Pericardium fibroblast (primary cell): Measurements from ENCODE around the gene CIP2A. TPM values are rescaled to one million over a fixed set of nuclear protein-coding genes. Genes with fewer than 3 reads are reported as not detected.

ENCODE experiments used
- total RNA-seq: library from RNA; depleted of rRNA; stranded (reverse); fragments of >200 nt; gene quantifications from 2 replicates; pipeline ENCODE4 v1.2.3, GENCODE V29; 2015

The CIP2A gene
- total RNA-seq = 2.6 and 3.8 TPM in 2 replicates

DNA sequence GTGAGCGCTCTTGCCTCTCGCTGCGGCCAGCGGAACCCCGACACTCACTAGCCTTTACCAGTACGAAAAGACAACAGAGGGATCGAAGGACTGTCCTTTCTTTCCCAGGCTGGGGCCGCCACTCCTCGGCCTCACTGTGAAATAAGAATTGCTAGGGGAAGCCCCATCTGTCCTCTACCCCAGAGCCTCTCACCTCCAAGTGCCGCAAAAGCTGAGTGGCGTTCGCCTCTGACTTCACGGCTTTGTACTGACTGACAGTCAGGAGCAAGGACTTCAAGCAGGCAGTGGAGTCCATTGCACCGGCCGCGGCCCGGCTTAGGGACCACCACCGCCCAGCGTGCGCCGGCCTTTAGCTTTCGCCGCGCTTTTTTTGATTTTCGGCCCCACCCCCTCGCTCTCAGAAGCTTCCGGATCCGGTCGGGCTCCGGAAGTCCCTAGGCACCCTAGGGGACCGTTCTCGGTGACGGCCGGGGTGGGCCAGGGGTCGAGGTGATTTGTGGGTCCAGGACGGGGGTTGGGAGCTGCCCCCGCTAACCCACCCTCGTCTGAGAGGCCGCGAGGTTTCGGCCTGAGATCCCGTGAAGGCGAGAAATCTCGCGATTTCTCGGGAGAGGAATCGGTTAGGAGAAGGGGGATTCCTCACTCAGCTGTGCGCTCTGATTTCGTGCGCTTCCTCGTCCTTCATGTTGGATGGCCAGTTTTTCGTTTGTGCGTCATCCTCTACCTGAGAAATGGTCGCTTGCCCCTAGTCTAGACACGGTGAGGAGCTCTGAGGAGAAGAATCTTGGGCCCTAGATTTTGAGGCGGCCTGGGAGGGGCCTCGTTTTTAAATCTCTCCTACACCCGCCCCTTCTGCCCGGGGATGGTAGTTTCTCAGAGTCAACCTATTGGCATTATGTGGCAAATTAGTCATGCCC lies at the start of gene CIP2A, which contains the start of gene DZIP3:
Gene CIP2A (minus strand): TSS at position 358 of the 917 bp plus-strand sequence. CDS start 63 bp downstream, at position 295.
Gene DZIP3 (plus strand): TSS at position 642 of the 917 bp plus-strand sequence. CDS start 15,685 bp downstream, outside the sequence.

GRCh38 chr3:108510496-108510895 lies 78.7 kb downstream of the CIP2A start, which contains the start of gene MYH15:
TSS of gene MYH15 (minus strand) at chr3:108510596. CDS start at chr3:108510530, 66 bp downstream.

Other genes with a start within 250 kb of the CIP2A start
- 2.0 TPM in 2 replicates for gene MYH15, start 78.8 kb downstream of the CIP2A start, total RNA-seq
- gene DZIP3, start 284 bp upstream of the CIP2A start, total RNA-seq = 5.8 and 6.4 TPM in 2 replicates
- gene RETNLB, start 168.0 kb upstream of the CIP2A start, total RNA-seq = not detected in 2 replicates
- gene TRAT1, start 233.3 kb upstream of the CIP2A start, total RNA-seq = not detected in 2 replicates